Myocyte (in vitro differentiated cells): ENCODE data around the gene HNMT. TPM values are rescaled to one million over a fixed set of nuclear protein-coding genes. Genes with fewer than 3 reads are reported as not detected.
"Not testable (repeated sequence)": the region's sequence is repeated elsewhere in the genome, so short reads cannot be mapped to it uniquely, and the experiment has no call there.

Source experiments
- DNase-seq: peaks from one replicate; pipeline ENCODE4 v3.0.0-alpha.2; 2012; ENCODE audit warnings: low read depth
- polyA plus RNA-seq: library from polyadenylated mRNA; unstranded; fragments of >200 nt; gene quantifications from one replicate; pipeline ENCODE4 v1.2.1, GENCODE V29; 2012; ENCODE audit warnings: missing spikeins
- total RNA-seq: library from RNA; depleted of rRNA; stranded (reverse); fragments of >200 nt; gene quantifications from 2 replicates; pipeline ENCODE4 v1.2.3, GENCODE V29; 2014

Gene HNMT
- 40.2 and 43.8 TPM in 2 replicates for total RNA-seq
- 41.4 TPM for polyA plus RNA-seq

DNA sequence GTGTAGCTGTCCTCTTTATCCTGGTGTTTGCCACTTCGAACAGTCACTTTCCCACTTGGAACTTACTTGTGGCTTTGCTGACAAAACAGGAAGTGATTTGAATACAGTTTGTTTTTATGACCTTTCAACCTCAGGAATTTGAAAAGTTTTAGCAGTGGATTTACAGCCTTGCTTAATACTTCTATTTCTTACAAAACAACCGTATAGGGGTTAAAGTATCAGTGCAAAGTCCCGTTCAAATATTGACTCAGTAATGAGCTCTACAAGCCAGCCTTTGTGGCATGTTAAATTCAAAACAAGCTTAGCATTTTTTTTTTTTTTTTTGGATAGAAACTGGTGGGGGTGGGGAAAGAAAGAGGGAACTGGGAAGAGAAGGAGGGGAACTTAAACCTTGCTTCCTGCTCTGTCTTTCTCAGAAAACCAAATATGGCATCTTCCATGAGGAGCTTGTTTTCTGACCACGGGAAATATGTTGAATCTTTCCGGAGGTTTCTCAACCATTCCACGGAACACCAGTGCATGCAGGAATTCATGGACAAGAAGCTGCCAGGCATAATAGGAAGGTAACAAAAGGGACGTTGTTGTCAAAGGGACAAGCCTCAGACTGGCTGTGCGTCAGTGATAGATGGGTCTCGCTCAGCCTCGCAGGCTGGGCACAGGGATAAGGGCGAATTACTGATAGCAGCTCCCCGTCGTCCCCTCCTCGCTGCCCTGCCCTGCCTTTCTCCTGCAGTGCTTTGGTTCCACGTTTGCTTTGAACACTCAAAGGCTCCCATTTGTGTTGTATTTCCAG, at the start of gene HNMT:
TSS of gene HNMT (plus strand) at position 408 of the 793 bp plus-strand sequence. CDS start at position 427, 19 bp downstream.
- peak; percentile 83 for DNase-seq

- DNase-seq, result no peak
Observed at GRCh38 chr2:137921105-137921880, 43.0 kb upstream of the HNMT start.

- not testable (repeated sequence) for DNase-seq
Observed at GRCh38 chr2:137922171-137922570, 42.1 kb upstream of the HNMT start.

DNA sequence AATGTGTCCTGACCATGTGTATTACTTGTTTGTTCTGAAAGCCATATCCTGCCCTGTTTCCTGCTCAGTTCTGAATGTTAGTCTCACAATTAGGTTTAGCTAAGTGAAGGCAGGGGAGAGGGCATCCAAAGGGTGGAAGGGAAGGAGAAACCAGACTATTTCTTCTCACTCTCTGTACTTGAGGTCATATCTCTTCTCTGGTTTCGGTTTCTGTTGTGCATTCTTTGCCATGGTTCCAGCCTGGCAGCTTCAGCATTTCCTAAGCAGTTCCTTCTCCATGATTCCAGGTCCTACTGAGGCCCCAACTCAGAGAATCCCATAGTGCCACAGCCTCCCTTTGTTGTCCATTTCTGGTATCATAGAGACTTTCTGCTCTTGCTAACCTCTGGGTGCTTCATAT, 40.3 kb upstream of the HNMT start:
- DNase-seq, result peak; percentile 28

- no peak for DNase-seq
Observed at GRCh38 chr2:137925599-137925998, 38.7 kb upstream of the HNMT start.

DNA sequence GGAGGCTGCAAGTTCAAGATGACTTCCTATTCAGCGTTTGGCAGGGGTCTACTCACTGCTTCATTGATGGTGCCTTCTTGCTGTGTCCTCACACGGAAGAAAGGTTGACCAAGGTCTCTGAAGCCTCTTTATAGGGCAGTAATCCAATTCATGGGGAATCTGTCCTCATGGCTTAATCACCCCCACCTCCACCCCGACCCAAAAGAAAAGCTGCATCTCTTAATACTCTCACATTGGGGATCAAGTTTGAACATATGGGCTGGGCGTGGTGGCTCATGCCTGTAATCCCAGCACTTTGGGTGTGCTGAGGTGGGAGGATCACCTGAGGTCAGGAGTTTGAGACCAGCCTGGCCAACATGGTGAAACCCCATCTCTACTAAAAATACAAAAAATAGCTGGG, 36.4 kb upstream of the HNMT start:
- DNase-seq, result no peak

DNA sequence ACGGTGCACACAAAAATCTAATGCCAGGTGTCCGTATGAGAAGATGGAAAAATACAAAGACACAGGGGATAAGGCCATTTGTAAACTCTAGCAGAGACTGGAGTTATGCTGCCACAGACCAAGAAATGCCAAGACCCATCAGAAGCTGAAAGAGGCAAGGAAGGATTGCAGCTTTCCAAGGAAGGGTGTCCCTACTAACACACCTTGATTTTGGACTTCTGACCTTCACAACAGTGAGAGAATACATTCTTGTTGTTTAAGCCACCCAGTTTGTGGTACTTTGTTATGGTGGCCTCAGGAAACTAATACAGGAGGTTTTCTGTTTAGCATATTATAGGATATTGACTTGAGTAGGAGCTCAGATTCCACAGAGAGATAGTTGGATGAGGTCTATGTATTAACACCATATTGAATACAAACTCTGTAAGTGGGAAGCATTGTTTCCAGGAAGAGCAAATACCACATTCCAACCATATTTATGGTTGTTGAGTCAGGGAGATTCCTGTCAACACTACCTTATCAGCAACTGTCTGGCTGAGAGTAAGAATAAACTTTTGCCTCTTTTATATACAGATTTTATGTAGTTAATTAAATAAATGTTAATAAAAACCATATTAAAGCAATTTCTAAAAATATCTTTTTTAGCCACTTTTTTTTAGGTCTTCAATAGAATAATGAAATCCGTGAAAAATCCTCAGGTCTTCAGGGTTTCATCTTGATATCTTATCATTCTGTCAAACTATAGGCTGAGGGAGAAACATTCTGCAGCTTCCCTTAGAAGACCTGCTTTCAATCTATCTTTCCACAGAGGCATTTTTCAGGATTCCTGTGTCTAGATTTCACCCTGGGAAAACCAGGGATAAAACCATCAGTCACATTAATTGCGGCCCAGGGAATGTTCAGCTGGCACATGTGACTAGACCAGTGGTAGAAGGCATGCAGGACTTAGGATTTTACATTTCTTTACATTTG, 35.4 kb upstream of the HNMT start:
- DNase-seq, result peak; percentile 54

GRCh38 chr2:137929519-137929916, 34.8 kb upstream of the HNMT start:
- no peak for DNase-seq

- no peak for DNase-seq
Observed at GRCh38 chr2:137930146-137930545, 34.1 kb upstream of the HNMT start.

DNA sequence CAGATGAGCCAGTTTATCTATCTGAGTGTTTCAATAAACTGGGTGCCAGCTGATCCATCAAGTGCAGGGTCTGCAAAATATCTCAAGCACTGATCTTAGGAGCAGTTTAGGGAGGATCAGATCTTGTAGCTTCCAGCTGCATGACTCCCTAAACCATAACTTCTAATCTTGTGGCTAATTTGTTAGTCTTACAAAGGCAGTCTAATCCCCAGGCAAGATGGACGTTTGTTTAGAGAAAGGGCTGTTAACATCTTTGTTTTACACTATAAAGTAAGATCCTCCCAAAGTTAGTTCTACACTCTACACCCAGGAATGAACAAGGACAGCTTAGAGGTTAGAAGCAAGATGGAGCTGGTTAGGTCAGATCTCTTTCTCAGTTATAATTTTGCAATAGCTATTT, 28.7 kb upstream of the HNMT start:
- no peak for DNase-seq

DNA sequence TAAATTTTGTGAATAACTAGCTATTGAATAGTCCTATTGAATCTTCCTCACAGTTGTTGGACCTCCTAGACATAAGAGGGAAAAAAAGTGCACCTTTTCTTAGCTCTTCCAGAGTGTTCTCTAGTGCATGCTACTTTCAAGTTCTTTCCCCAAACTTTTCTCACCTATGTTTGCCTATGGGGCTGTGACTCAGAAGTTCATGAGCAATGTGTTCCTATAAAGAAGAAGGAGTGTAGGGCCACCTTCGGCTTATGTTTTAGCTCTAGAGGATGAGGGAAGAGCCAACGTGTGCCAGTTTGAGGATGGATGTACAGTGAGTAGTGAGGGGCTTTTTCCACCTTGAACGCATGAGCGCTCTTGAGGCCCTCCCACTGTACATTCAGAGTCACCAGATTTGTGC, 27.0 kb upstream of the HNMT start:
- DNase-seq, result no peak

DNA sequence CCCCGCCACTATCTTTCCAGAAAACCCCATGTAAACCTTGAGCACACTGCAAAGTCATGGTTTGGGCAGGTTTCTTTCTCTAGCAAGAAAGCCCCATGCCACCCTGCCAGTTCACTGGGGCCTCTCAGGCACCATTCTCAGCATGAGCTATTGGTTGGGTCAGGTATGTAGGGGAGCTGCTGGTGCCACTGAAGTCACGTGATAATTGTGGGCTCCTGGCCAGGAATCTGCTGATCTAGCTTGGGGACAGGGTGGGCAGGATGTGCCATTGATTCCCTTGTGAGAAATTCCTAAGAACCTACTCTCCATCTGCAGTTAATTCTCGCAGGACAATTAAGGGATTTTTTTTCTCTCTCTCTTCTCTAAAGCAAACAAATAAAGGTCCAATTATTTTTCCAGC, 26.5 kb upstream of the HNMT start:
- DNase-seq, result no peak

GRCh38 chr2:137938204-137938603, 26.1 kb upstream of the HNMT start:
- DNase-seq, result no peak

GRCh38 chr2:137939026-137939425, 25.2 kb upstream of the HNMT start:
- DNase-seq, result no peak

GRCh38 chr2:137940154-137940553, 24.1 kb upstream of the HNMT start:
- DNase-seq, result no peak

- DNase-seq, result no peak
Observed at GRCh38 chr2:137942037-137942832, 22.0 kb upstream of the HNMT start.

GRCh38 chr2:137942833-137943677, 21.2 kb upstream of the HNMT start:
- DNase-seq, result no peak

DNA sequence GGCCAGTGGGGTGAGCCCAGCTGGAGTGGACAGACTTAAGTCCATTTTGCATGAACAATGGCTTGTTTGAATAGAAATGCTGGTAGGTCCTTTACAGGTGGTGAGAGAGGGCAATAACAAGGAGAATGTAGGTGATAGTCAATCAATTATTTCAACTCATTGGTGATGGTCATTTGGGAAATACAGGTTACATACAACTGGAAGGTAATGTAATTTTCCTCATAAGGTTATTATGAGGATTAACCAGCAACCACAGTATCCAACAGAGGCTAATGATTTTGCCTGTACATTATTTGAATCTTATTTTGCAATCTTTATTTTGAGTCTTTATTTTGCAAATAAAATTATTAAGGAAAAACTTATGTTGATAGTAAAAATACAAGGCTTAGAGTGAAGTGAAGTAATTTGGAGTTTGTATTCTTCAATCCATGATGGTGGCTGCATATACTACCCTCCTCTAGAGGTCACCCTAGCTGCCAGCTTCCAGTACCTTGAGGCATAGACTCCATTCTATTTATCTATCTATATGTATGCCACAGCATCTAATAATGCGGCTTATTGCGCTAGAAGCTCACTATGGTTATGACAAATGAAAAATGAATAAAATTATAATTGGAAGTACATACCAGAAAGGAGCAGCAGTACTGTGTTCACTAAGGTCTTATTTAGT, 20.5 kb upstream of the HNMT start:
- no peak for DNase-seq

- no peak for DNase-seq
Observed at GRCh38 chr2:137944714-137945113, 19.6 kb upstream of the HNMT start.
